Measurements from ENCODE around the gene KCNH4.

KCNH4 gene

DNA sequence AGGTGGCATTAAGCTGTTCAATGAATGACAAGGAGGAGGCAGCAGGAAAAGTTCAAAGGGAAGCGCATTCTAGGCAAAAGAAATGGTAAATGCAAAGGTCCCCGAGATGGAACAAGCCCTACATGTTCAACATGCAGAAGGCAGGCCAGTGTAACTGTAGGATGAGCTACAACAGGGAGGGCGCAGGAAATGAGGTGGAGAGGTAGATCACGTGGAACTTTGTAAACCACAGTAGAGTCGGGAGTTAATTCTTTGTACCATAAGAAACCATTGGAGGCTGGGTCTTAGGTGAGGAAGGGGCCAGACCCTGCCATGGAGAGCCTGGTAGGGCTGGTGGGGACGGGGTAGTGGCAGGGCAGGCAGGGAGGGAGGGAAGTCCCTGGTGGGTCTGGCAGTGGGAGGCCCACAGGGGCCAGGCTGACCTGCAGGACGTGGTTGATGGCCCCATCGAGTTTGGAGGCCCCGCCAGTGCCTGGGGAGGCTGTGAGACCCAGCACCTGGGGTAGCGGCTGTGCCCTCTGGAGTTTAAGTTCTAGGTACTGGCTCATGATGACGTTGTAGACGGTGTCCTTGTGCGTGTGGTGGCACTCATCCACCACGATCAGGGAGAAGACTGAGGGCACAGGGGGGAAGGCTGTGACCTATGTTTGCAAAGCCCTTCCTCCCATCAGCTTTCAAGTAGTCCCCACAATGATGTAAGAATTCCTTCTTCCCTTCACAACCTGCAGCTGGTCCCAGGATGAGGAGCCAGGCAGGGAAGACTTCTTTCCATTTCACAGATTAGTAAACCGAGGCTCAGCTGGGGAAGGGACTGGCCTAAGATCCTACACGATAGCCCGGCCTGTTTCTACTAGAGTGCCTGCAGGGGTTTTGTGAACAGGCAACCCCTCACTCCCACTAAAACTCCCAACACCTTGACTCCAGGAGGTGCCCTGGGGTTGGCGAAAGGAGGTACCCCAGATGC, 70.4 kb downstream of the KCNH4 start:
- H3K27me3 ChIP-seq, result no peaks in the 10 kb centered on the region
- peaks cover 0 to 20% (median 12%) of the 10 kb centered on the region in 4 donors for H3K4me1 ChIP-seq
- TF ChIP-seq, protein P1, sequence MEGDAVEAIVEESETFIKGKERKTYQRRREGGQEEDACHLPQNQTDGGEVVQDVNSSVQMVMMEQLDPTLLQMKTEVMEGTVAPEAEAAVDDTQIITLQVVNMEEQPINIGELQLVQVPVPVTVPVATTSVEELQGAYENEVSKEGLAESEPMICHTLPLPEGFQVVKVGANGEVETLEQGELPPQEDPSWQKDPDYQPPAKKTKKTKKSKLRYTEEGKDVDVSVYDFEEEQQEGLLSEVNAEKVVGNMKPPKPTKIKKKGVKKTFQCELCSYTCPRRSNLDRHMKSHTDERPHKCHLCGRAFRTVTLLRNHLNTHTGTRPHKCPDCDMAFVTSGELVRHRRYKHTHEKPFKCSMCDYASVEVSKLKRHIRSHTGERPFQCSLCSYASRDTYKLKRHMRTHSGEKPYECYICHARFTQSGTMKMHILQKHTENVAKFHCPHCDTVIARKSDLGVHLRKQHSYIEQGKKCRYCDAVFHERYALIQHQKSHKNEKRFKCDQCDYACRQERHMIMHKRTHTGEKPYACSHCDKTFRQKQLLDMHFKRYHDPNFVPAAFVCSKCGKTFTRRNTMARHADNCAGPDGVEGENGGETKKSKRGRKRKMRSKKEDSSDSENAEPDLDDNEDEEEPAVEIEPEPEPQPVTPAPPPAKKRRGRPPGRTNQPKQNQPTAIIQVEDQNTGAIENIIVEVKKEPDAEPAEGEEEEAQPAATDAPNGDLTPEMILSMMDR (IDR thresholded peaks at IDR 0.05), result no peak
- no peak for DNase-seq
- H3K27ac ChIP-seq, result peak overlapping the region in 1 of 2 donors; percentile 91
- intact Hi-C loops (cut with DNase I; ENCODE audit: low total_unique reads), result loop anchor here (10.0 kb wide), 1 partner anchor 146 kb away; the partner anchor contains the start of gene CNP
- H3K36me3 ChIP-seq, result peaks cover 9 to 35% (median 10%) of the 10 kb centered on the region in 3 donors
- no peak overlapping the region for H3K4me3 ChIP-seq
- no peaks in the 10 kb centered on the region for H3K9me3 ChIP-seq

DNA sequence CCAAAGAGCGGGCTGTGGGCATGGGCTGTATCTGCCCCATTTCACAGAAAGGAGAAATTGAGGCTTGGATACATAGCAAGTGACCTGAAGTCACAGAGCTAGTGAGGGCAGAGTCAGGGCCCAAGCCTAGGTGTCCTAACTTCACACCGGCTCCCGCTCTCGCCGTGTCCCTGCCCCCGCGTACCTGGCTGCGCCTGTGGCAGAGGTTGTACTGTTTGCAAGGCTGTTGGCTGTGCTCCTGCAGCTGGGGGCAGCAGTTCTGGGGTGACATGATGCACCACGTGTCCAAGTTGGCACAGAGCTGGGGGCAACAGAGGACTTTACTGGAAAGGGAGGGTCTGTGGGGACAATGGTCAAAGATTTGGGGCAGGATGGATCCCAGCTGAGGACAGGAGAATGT, 71.9 kb downstream of the KCNH4 start:
- H3K4me3 ChIP-seq, result no peak overlapping the region
- H3K4me1 ChIP-seq, result peaks cover 0 to 20% (median 12%) of the 10 kb centered on the region in 4 donors
- no peak for DNase-seq
- TF ChIP-seq, protein P1 (IDR thresholded peaks at IDR 0.05), result no peak
- intact Hi-C loops (cut with DNase I; ENCODE audit: low total_unique reads), result no loop called here
- H3K9me3 ChIP-seq, result no peaks in the 10 kb centered on the region
- H3K36me3 ChIP-seq, result peaks cover 10 to 47% (median 14%) of the 10 kb centered on the region in 3 donors
- H3K27ac ChIP-seq, result no peak overlapping the region
- no peaks in the 10 kb centered on the region for H3K27me3 ChIP-seq

DNA sequence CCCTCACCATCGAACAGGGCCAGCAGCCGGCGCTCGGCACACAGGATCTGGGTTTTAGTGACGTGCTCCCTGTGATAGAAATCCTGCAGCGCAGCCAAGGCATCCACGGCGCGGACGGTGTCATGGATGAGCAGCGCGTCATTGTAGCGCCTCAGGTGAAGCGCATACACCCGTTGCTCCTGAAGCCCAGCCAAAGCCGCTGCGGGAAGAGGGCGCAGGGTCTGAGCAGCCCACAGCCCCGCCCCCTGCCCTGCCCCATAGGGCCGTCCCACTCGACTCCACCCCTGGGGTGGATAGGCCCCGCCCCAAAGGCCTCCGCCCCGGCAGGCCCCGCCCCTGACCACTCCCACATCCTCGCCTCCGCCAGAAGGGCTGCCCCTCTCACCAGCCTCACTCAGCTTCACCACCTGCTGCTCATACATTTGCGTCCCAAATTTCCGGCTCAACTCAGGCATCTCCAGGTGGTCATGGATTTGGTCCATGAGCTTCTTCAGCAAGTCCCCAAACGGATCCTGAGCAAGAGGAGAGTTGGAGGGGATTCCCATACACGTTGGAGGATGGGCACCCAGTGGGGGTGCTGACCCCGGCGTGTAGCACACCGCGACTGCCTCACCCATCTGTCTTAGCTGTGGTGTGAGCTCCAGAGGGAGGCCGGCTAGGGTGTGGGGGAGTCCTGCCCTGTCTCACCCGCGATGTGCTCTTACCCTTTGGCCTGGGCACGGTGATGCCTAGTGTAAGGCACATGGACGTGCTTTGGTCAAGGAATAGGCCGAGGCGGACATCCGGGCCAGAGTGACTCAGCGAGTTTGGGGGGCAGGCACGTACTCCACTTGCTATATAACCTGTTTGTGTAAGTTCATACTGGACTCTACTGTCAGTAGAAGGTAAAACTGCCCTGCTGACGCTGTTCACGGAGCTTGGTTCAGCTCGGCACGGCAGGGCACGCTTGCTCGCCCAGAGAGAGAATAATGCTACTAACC, 73.1 kb downstream of the KCNH4 start:
- peak in 1 of 2 donors; percentile 46 for DNase-seq
- H3K36me3 ChIP-seq, result peaks cover 10 to 57% (median 11%) of the 10 kb centered on the region in 3 donors
- intact Hi-C loops (cut with DNase I; ENCODE audit: low total_unique reads), result no loop called here

DNA sequence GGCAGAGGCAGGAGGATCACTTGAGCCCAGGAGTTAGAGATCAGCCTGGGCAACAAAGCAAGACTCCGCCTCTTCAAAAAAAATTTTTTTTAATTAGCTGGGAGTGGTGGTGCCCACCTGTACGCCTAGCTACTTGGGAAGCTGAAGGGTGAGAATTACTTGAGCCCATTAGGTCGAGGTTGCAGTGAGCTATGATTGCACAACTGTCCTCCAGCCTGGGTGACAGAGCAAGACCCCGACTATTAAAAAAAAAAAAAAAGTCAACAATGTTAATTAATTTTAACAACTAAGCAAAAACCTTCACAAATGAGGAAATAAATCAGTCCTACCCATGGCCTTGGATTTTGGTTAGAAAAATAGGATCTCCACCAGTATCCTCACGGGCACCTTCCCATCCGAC, 73.8 kb downstream of the KCNH4 start:
- H3K27ac ChIP-seq, result no peak overlapping the region
- intact Hi-C loops (cut with DNase I; ENCODE audit: low total_unique reads), result no loop called here
- peaks cover 0 to 11% (median 5%) of the 10 kb centered on the region in 4 donors for H3K4me1 ChIP-seq
- TF ChIP-seq, protein P1 (IDR thresholded peaks at IDR 0.05), result no peak
- peaks cover 10 to 60% (median 11%) of the 10 kb centered on the region in 3 donors for H3K36me3 ChIP-seq
- H3K9me3 ChIP-seq, result no peaks in the 10 kb centered on the region
- H3K4me3 ChIP-seq, result no peak overlapping the region
- no peak for DNase-seq
- H3K27me3 ChIP-seq, result no peaks in the 10 kb centered on the region

More for the DNA sequence above, 73.1 kb downstream of the KCNH4 start:
- Histone ChIP-seq H3K4me1 (peaks cover 0 to 14% (median 8%) of the 10 kb centered on the region in 4 donors), H3K27me3 (no peaks in the 10 kb centered on the region), H3K9me3 (no peaks in the 10 kb centered on the region), H3K27ac (no peak overlapping the region), H3K4me3 (no peak overlapping the region)
- TF ChIP-seq, protein P1 (IDR thresholded peaks at IDR 0.05), result no peak

Data from tibial artery (tissue), 4 donors.